OCI-LY1 (cell line): ENCODE data around the gene DPY19L3.

Experiments used
- EZH2 ChIP-seq: fragments of 200-600 bp; sonication (generic), shearing (Covaris generic); IDR thresholded peaks from 2 replicates; pipeline ENCODE4 v1.8.0; 2017; ENCODE audit warnings: borderline replicate concordance, mixed run types, mild to moderate bottlenecking, antibody characterized with exemption, low read length, moderate library complexity, mixed read lengths
- TF ChIP-seq, protein P1 (sequence below): fragments of 200-600 bp; sonication (generic), shearing (Covaris generic); IDR thresholded peaks from 2 replicates; pipeline ENCODE4 v1.5.1; 2017; ENCODE audit warnings: mild to moderate bottlenecking, antibody characterized with exemption, low read length, moderate library complexity, mixed read lengths

DNA sequence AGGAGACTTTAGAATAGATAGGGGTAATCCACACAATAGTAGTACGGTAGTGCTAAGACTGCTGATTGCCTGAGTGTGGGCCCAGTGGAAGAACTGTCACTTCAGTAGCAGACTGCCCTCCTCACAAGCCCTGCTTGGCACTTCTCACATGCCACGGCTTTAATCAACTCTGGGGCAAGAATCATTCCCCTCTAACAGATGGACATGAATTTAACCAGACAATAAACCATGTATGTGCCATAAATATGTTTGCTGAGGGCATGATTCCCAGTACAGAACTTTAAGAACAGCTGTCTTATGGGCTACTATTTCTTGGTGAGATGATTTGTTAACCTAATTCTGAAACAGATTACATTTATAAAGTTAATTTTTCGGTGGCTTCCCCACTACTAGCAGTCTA is 22.0 kb downstream of the DPY19L3 start:
- TF ChIP-seq, protein P1, sequence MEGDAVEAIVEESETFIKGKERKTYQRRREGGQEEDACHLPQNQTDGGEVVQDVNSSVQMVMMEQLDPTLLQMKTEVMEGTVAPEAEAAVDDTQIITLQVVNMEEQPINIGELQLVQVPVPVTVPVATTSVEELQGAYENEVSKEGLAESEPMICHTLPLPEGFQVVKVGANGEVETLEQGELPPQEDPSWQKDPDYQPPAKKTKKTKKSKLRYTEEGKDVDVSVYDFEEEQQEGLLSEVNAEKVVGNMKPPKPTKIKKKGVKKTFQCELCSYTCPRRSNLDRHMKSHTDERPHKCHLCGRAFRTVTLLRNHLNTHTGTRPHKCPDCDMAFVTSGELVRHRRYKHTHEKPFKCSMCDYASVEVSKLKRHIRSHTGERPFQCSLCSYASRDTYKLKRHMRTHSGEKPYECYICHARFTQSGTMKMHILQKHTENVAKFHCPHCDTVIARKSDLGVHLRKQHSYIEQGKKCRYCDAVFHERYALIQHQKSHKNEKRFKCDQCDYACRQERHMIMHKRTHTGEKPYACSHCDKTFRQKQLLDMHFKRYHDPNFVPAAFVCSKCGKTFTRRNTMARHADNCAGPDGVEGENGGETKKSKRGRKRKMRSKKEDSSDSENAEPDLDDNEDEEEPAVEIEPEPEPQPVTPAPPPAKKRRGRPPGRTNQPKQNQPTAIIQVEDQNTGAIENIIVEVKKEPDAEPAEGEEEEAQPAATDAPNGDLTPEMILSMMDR = no peak
- TF ChIP-seq EZH2 = no peak
